WTC11 (cell line): Measurements from ENCODE around the gene RANGAP1.

ENCODE experiments used
- ATF1 ChIP-seq: sonication (generic); formaldehyde crosslinking; IDR thresholded peaks from 2 replicates; pipeline ENCODE4 v1.8.1; 2023; ENCODE audit warnings: mild to moderate bottlenecking, moderate library complexity, missing genetic modification reagents
- CREM ChIP-seq: sonication (generic); formaldehyde crosslinking; IDR thresholded peaks from 2 replicates; pipeline ENCODE4 v1.8.1; 2022; ENCODE audit warnings: mild to moderate bottlenecking, missing genetic modification reagents, moderate library complexity
- NR2C2 ChIP-seq: sonication (generic); formaldehyde crosslinking; IDR thresholded peaks from 2 replicates; pipeline ENCODE4 v1.8.0; 2022; ENCODE audit warnings: mild to moderate bottlenecking, missing genetic modification reagents
- ZNF232 ChIP-seq: sonication (generic); formaldehyde crosslinking; IDR thresholded peaks from 2 replicates; pipeline ENCODE4 v1.8.0; 2022; ENCODE audit warnings: mild to moderate bottlenecking, missing genetic modification reagents
- ZNF416 ChIP-seq: fragments of 250-450 bp; sonication (Bioruptor Pico); IDR thresholded peaks from 2 replicates; pipeline ENCODE4 v1.9.0; 2021; ENCODE audit warnings: mild to moderate bottlenecking, inconsistent platforms
- TF ChIP-seq, protein P1 (sequence below): fragments of 200-600 bp; IDR thresholded peaks from 2 replicates; pipeline ENCODE4 v1.8.0; 2022; ENCODE audit warnings: antibody characterized with exemption
- TF ChIP-seq, protein P2 (sequence below): sonication (generic); formaldehyde crosslinking; IDR thresholded peaks from 2 replicates; pipeline ENCODE4 v1.8.0; 2022; ENCODE audit warnings: missing genetic modification reagents
- TF ChIP-seq, protein P3 (sequence below): sonication (generic); formaldehyde crosslinking; IDR thresholded peaks from 2 replicates; pipeline ENCODE4 v1.8.1; 2023; ENCODE audit warnings: mild to moderate bottlenecking, missing genetic modification reagents, moderate library complexity

DNA sequence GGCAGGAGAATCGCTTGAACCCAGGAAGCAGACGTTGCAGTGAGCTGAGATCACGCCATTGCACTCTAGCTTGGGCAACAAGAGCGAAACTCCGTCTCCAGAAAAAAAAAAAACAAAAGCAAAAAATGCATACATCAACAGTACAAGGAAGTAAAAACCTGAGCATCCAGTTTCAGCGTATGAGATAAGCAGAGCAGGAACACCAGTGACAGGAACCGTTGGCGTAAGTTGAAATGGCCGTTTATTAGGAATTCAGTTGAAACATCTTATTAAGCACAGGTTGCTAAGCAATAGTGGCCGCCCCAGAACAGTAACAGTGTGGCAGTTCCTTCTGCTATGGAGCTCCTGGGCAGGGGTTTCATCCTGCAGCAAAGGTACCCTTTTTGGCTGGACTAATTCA lies 84.8 kb downstream of the RANGAP1 start:
- TF ChIP-seq, protein P1, sequence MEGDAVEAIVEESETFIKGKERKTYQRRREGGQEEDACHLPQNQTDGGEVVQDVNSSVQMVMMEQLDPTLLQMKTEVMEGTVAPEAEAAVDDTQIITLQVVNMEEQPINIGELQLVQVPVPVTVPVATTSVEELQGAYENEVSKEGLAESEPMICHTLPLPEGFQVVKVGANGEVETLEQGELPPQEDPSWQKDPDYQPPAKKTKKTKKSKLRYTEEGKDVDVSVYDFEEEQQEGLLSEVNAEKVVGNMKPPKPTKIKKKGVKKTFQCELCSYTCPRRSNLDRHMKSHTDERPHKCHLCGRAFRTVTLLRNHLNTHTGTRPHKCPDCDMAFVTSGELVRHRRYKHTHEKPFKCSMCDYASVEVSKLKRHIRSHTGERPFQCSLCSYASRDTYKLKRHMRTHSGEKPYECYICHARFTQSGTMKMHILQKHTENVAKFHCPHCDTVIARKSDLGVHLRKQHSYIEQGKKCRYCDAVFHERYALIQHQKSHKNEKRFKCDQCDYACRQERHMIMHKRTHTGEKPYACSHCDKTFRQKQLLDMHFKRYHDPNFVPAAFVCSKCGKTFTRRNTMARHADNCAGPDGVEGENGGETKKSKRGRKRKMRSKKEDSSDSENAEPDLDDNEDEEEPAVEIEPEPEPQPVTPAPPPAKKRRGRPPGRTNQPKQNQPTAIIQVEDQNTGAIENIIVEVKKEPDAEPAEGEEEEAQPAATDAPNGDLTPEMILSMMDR, result no peak
- TF ChIP-seq CREM, result no peak
- TF ChIP-seq ZNF232 (CRISPR knock-in tag), result no peak
- TF ChIP-seq ZNF416, result no peak
- TF ChIP-seq NR2C2 (CRISPR knock-in tag), result no peak
- TF ChIP-seq, protein P2, sequence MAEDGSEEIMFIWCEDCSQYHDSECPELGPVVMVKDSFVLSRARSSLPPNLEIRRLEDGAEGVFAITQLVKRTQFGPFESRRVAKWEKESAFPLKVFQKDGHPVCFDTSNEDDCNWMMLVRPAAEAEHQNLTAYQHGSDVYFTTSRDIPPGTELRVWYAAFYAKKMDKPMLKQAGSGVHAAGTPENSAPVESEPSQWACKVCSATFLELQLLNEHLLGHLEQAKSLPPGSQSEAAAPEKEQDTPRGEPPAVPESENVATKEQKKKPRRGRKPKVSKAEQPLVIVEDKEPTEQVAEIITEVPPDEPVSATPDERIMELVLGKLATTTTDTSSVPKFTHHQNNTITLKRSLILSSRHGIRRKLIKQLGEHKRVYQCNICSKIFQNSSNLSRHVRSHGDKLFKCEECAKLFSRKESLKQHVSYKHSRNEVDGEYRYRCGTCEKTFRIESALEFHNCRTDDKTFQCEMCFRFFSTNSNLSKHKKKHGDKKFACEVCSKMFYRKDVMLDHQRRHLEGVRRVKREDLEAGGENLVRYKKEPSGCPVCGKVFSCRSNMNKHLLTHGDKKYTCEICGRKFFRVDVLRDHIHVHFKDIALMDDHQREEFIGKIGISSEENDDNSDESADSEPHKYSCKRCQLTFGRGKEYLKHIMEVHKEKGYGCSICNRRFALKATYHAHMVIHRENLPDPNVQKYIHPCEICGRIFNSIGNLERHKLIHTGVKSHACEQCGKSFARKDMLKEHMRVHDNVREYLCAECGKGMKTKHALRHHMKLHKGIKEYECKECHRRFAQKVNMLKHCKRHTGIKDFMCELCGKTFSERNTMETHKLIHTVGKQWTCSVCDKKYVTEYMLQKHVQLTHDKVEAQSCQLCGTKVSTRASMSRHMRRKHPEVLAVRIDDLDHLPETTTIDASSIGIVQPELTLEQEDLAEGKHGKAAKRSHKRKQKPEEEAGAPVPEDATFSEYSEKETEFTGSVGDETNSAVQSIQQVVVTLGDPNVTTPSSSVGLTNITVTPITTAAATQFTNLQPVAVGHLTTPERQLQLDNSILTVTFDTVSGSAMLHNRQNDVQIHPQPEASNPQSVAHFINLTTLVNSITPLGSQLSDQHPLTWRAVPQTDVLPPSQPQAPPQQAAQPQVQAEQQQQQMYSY, result no peak
- TF ChIP-seq ATF1 (CRISPR knock-in tag), result no peak
- TF ChIP-seq, protein P3, sequence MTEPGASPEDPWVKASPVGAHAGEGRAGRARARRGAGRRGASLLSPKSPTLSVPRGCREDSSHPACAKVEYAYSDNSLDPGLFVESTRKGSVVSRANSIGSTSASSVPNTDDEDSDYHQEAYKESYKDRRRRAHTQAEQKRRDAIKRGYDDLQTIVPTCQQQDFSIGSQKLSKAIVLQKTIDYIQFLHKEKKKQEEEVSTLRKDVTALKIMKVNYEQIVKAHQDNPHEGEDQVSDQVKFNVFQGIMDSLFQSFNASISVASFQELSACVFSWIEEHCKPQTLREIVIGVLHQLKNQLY, result no peak
